ENCODE data around the gene KLHL22. TPM values are rescaled to one million over a fixed set of nuclear protein-coding genes. Genes with fewer than 3 reads are reported as not detected.

KLHL22 gene
- total and polyA plus RNA-seq, 2 of the 13 experiments (the other 11 are each of a cell fraction or from before 2014, with no cell fraction given): 10.9 to 14.8 TPM

DNA sequence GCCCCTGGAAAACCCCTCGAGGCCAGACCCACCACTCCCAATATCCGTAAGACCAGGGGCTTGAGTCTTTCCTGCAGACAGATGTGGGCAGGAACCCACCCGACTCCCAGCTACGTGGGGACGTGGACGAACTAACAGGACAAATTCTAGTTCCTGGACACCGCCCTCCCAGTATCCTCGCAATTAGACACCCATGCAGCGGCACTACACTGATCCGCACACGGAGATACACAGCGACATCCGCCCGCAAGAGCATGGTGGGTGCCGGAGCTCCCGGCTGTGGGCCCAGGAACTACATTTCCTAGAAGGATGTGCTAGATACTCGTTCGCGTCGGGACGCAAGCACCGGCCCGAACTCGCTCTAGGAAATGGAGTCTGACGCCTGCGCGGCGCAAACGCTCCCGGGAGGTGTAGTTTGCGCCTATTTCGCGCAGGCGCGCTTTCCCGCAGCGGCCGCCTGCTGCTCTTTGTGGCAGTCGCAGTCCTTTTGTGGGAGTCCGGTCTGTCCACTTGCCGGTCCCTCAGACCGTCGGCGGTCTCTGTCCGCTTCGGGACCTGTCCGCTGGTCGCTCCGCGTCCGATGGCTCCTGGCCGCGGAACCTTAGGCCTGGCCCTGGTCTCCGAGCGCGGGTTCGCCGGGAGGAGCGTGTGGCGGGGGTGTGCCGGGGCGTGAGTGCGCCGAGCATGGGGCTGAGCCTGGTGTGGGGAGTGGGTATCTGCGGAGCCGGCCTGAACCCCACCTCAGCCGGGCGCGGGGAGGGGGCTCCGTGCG lies 101.7 kb downstream of the KLHL22 start, which contains the start of gene ZNF74 (continued):
- TF ChIP-seq ATF4 (CRISPR knock-in tag; IDR thresholded peaks at IDR 0.05) (no peak), TRIM24 (CRISPR knock-in tag; IDR thresholded peaks at IDR 0.05) (no peak), ZNF619 (CRISPR knock-in tag; IDR thresholded peaks at IDR 0.05) (no peak), AKNA (CRISPR knock-in tag; IDR thresholded peaks at IDR 0.05; ENCODE audit: borderline replicate concordance) (no peak), NCOA1 (CRISPR knock-in tag; IDR thresholded peaks at IDR 0.05) (no peak), MAZ (IDR thresholded peaks at IDR 0.05; ENCODE audit: borderline replicate concordance, low read depth, low read length) (no peak), MAZ (CRISPR knock-in tag; IDR thresholded peaks at IDR 0.05; ENCODE audit: low read depth) (peak; percentile 68; the same call in 1 of the 2 replicates), NFIC (IDR thresholded peaks at IDR 0.05; ENCODE audit: low read length) (no peak), CC2D1A (CRISPR knock-in tag; IDR thresholded peaks at IDR 0.05) (no peak), CBX2 (IDR thresholded peaks at IDR 0.05; ENCODE audit: low read depth, low read length) (no peak), CBX2 (CRISPR knock-in tag; IDR thresholded peaks at IDR 0.05; ENCODE audit: low read depth) (no peak), SETDB1 (CRISPR knock-in tag; IDR thresholded peaks at IDR 0.05; ENCODE audit: borderline replicate concordance) (no peak), ZBTB3 (CRISPR knock-in tag; IDR thresholded peaks at IDR 0.05; ENCODE audit: borderline replicate concordance, low read depth) (no peak), ZNF577 (CRISPR knock-in tag; IDR thresholded peaks at IDR 0.05; ENCODE audit: borderline replicate concordance, low read depth) (no peak), GLI4 (CRISPR knock-in tag; IDR thresholded peaks at IDR 0.05; ENCODE audit: borderline replicate concordance) (peak; percentile 36; the same call in 1 of the 2 replicates), SUZ12 (IDR thresholded peaks at IDR 0.05; ENCODE audit: low read depth, low read length) (no peak; the same call in 1 of the 2 replicates), ZNF10 (CRISPR knock-in tag; IDR thresholded peaks at IDR 0.05; ENCODE audit: borderline replicate concordance, low read depth) (no peak)
- TF ChIP-seq, protein P1, sequence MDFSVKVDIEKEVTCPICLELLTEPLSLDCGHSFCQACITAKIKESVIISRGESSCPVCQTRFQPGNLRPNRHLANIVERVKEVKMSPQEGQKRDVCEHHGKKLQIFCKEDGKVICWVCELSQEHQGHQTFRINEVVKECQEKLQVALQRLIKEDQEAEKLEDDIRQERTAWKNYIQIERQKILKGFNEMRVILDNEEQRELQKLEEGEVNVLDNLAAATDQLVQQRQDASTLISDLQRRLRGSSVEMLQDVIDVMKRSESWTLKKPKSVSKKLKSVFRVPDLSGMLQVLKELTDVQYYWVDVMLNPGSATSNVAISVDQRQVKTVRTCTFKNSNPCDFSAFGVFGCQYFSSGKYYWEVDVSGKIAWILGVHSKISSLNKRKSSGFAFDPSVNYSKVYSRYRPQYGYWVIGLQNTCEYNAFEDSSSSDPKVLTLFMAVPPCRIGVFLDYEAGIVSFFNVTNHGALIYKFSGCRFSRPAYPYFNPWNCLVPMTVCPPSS (IDR thresholded peaks at IDR 0.05): no peak
- TF ChIP-seq, protein P2, sequence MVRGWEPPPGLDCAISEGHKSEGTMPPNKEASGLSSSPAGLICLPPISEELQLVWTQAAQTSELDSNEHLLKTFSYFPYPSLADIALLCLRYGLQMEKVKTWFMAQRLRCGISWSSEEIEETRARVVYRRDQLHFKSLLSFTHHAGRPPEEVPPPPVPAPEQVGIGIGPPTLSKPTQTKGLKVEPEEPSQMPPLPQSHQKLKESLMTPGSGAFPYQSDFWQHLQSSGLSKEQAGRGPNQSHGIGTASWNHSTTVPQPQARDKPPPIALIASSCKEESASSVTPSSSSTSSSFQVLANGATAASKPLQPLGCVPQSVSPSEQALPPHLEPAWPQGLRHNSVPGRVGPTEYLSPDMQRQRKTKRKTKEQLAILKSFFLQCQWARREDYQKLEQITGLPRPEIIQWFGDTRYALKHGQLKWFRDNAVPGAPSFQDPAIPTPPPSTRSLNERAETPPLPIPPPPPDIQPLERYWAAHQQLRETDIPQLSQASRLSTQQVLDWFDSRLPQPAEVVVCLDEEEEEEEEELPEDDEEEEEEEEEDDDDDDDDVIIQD (CRISPR knock-in tag; IDR thresholded peaks at IDR 0.05; ENCODE audit: low read depth): no peak
- TF ChIP-seq, protein P3, sequence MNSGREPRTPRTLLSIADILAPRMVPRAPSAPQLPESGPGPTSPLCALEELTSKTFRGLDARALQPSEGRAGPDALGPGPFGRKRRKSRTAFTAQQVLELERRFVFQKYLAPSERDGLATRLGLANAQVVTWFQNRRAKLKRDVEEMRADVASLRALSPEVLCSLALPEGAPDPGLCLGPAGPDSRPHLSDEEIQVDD (CRISPR knock-in tag; IDR thresholded peaks at IDR 0.05; ENCODE audit: borderline replicate concordance): no peak

Data from HepG2 (cell line).